Lung (tissue), 12 donors: ENCODE measurements around the gene TLR5. TPM values are rescaled to one million over a fixed set of nuclear protein-coding genes. Genes with fewer than 3 reads are reported as not detected.
A peak's percentile ranks its signal among the peaks of the same experiment; 100 is the strongest.

Experiments
- ATAC-seq: fragments of 200-7000 bp; cut with Tn5 transposase; one replicate; pipeline ENCODE4 v1.9.1; 2020; ENCODE audit warnings: moderate number of reproducible peaks; ENCODE audit not compliant: insufficient read depth, low FRiP score
- DNase-seq, 3 donors: peaks; one replicate each; pipeline ENCODE4 v3.0.0-alpha.2; 2013 to 2017
- H3K27ac ChIP-seq, 2 donors: one replicate each; pipeline ENCODE4 v1.5.1; 2013; ENCODE audit warnings: mild to moderate bottlenecking in 2 of 2, moderate library complexity in 2 of 2, control low read depth in 1 of 2, inconsistent platforms in 1 of 2, low read depth in 1 of 2, low read length in 1 of 2
- H3K27me3 ChIP-seq, 3 donors: one replicate each; pipeline ENCODE4 v1.5.1; 2013; ENCODE audit warnings: low read length in 2 of 3; ENCODE audit not compliant: control insufficient read depth in 3 of 3, insufficient read depth in 3 of 3
- H3K36me3 ChIP-seq, 4 donors: one replicate each; pipeline ENCODE4 v1.5.1; 2013; ENCODE audit warnings: low read length in 4 of 4, mild to moderate bottlenecking in 1 of 4, moderate library complexity in 1 of 4; ENCODE audit not compliant: control insufficient read depth in 4 of 4, insufficient read depth in 4 of 4
- H3K4me1 ChIP-seq, 5 donors: one replicate each; pipeline ENCODE4 v1.5.1; 2013; ENCODE audit warnings: low read length in 5 of 5, mild to moderate bottlenecking in 2 of 5, moderate library complexity in 1 of 5; ENCODE audit not compliant: control insufficient read depth in 5 of 5, insufficient read depth in 5 of 5
- H3K4me3 ChIP-seq: one replicate; pipeline ENCODE4 v1.5.1; 2013; ENCODE audit warnings: mild to moderate bottlenecking, control low read depth, moderate library complexity
- H3K9ac ChIP-seq, 2 donors: one replicate each; pipeline ENCODE4 v1.5.1; 2013; ENCODE audit warnings: low read length in 2 of 2, control low read depth in 1 of 2; ENCODE audit not compliant: insufficient read depth in 1 of 2
- H3K9me3 ChIP-seq, 4 donors: one replicate each; pipeline ENCODE4 v1.5.1; 2013; ENCODE audit warnings: low read length in 3 of 4, mild to moderate bottlenecking in 1 of 4, moderate library complexity in 1 of 4; ENCODE audit not compliant: control insufficient read depth in 4 of 4, insufficient read depth in 3 of 4
- CTCF ChIP-seq: IDR thresholded peaks from 2 replicates; pipeline ENCODE4 v1.5.1; 2012; ENCODE audit warnings: mild to moderate bottlenecking; ENCODE audit errors: control extremely low read depth, extremely low read depth
- WGBS, 2 donors: extraction: QIAGEN DNeasy Blood & Tissue Kit; methylation state at CpG; one replicate each; pipeline ENCODE4 v1.1.7; 2013; 5-methylcytosine and 5-hydroxymethylcytosine counted together
- polyA plus RNA-seq, 2 donors: library from polyadenylated mRNA; stranded (reverse); fragments of 200-250 nt; gene quantifications; one replicate each; pipeline ENCODE4 v1.2.1, GENCODE V29; 2013
- total RNA-seq, 2 donors: library from RNA; depleted of rRNA in 1 of 2; stranded (reverse); fragments of >200 nt in 1 of 2; gene quantifications; one replicate each; pipeline ENCODE4 v1.2.1, GENCODE V29; 2014 to 2021
- donor health status: control.
- donor health status: control.
- donor health status: Bipolar disorder and iron deficiency.
- donor health status: healthy.
- donor health status: DM: yes; HTN: yes; CAD: no.

Gene TLR5
- total and polyA plus RNA-seq, 4 donors: 3.0 to 23.6 (median 17.7) TPM

- Histone ChIP-seq H3K36me3 (peaks cover 0 to 3% (median 0%) of the 10 kb centered on the region in 4 donors), H3K4me1 (peaks cover 0 to 11% (median 3%) of the 10 kb centered on the region in 5 donors), H3K27me3 (no peaks in the 10 kb centered on the region), H3K27ac (no peak overlapping the region), H3K4me3 (no peak overlapping the region), H3K9ac (no peak overlapping the region), H3K9me3 (no peaks in the 10 kb centered on the region)
- ATAC-seq (no peak), DNase-seq (no peak)
- no peak for TF ChIP-seq CTCF
- WGBS, 2 donors: 50 to 74% methylated on average over 3 of the region's 3 CpGs
Measured at GRCh38 chr1:223110952-223111351, 32.1 kb downstream of the TLR5 start.

- H3K27me3 ChIP-seq: no peaks in the 10 kb centered on the region
- no peak for TF ChIP-seq CTCF
- no peaks in the 10 kb centered on the region for H3K9me3 ChIP-seq
- WGBS, 2 donors: 78 to 84% methylated on average over 3 of the region's 3 CpGs
- no peak overlapping the region for H3K27ac ChIP-seq
- H3K9ac ChIP-seq: no peak overlapping the region
- peaks cover 0 to 3% (median 0%) of the 10 kb centered on the region in 4 donors for H3K36me3 ChIP-seq
- H3K4me1 ChIP-seq: peaks cover 0 to 10% (median 2%) of the 10 kb centered on the region in 5 donors
- H3K4me3 ChIP-seq: no peak overlapping the region
- no peak for ATAC-seq
- DNase-seq: no peak
Measured at GRCh38 chr1:223109581-223110026, 33.4 kb downstream of the TLR5 start.

- H3K27ac ChIP-seq: no peak overlapping the region
- ATAC-seq (no peak), DNase-seq (peak in 2 of 3 donors; percentile 62 to 70)
- H3K27me3 ChIP-seq: no peaks in the 10 kb centered on the region
- H3K4me1 ChIP-seq: peaks cover 0 to 10% (median 2%) of the 10 kb centered on the region in 5 donors
- no peaks in the 10 kb centered on the region for H3K9me3 ChIP-seq
- TF ChIP-seq CTCF: no peak
- no peak overlapping the region for H3K9ac ChIP-seq
- WGBS, 2 donors: 56 to 59% methylated on average over 3 of the region's 3 CpGs
- H3K36me3 ChIP-seq: no peaks in the 10 kb centered on the region
- H3K4me3 ChIP-seq: no peak overlapping the region
Measured at GRCh38 chr1:223106856-223107255, 36.2 kb downstream of the TLR5 start.

- DNase-seq: no peak
- Histone ChIP-seq H3K36me3 (no peaks in the 10 kb centered on the region), H3K9ac (no peak overlapping the region), H3K27me3 (no peaks in the 10 kb centered on the region), H3K4me1 (peaks cover 0 to 10% (median 2%) of the 10 kb centered on the region in 5 donors), H3K9me3 (no peaks in the 10 kb centered on the region), H3K4me3 (no peak overlapping the region), H3K27ac (no peak overlapping the region)
- ATAC-seq: no peak
- TF ChIP-seq CTCF: no peak
- 97% methylated on average over 7 of the region's 7 CpGs for WGBS, 2 donors
Measured at GRCh38 chr1:223105568-223105967, 37.5 kb downstream of the TLR5 start.
